DOHH2 (cell line): ENCODE data around the gene SIGMAR1.

ENCODE experiments used
- H3F3A ChIP-seq: fragments of 200-600 bp; sonication (generic), shearing (Covaris generic); 2 replicates; pipeline ENCODE4 v1.6.0; 2016; ENCODE audit warnings: antibody characterized with exemption, mild to moderate bottlenecking; ENCODE audit not compliant: control insufficient read depth, insufficient read depth
- H3K27ac ChIP-seq: fragments of 200-600 bp; sonication (generic); 2 replicates; pipeline ENCODE4 v1.5.1; 2014; ENCODE audit warnings: low read depth, mild to moderate bottlenecking, low read length, moderate library complexity
- H3K27me3 ChIP-seq: fragments of 200-600 bp; sonication (generic); 2 replicates; pipeline ENCODE4 v1.6.1; 2014; ENCODE audit warnings: mild to moderate bottlenecking, low read length, mixed read lengths; ENCODE audit not compliant: control insufficient read depth
- H3K36me3 ChIP-seq: fragments of 200-600 bp; sonication (generic); 2 replicates; pipeline ENCODE4 v1.6.1; 2014; ENCODE audit warnings: mild to moderate bottlenecking, low read length, moderate library complexity, mixed read lengths; ENCODE audit not compliant: control insufficient read depth
- H3K4me1 ChIP-seq: fragments of 200-600 bp; sonication (generic); 2 replicates; pipeline ENCODE4 v1.6.1; 2014; ENCODE audit warnings: mild to moderate bottlenecking, low read length, mixed read lengths; ENCODE audit not compliant: control insufficient read depth
- H3K4me2 ChIP-seq: fragments of 200-600 bp; sonication (generic); 2 replicates; pipeline ENCODE4 v1.6.0; 2014; ENCODE audit warnings: mild to moderate bottlenecking, low read length, moderate library complexity
- H3K4me3 ChIP-seq: fragments of 200-600 bp; sonication (generic); 2 replicates; pipeline ENCODE4 v1.5.1; 2014; ENCODE audit warnings: mild to moderate bottlenecking, low read length, mixed read lengths
- H3K79me2 ChIP-seq: fragments of 200-600 bp; sonication (generic); 2 replicates; pipeline ENCODE4 v1.6.1; 2014; ENCODE audit warnings: mild to moderate bottlenecking, low read length, mixed read lengths; ENCODE audit not compliant: control insufficient read depth
- H3K9me2 ChIP-seq: fragments of 200-600 bp; sonication (generic); replicated peaks from 2 replicates; pipeline ENCODE4 v1.6.1; 2014; ENCODE audit warnings: mild to moderate bottlenecking, low read length, mixed read lengths; ENCODE audit not compliant: control insufficient read depth
- H3K9me3 ChIP-seq: fragments of 200-600 bp; sonication (generic); 2 replicates; pipeline ENCODE4 v1.6.1; 2014; ENCODE audit warnings: antibody characterized with exemption, low read length, mixed read lengths; ENCODE audit not compliant: control insufficient read depth, insufficient read depth
- H4K20me1 ChIP-seq: fragments of 200-600 bp; sonication (generic); 2 replicates; pipeline ENCODE4 v1.6.0; 2014; ENCODE audit warnings: low read depth, mild to moderate bottlenecking, antibody characterized with exemption, low read length, moderate library complexity; ENCODE audit not compliant: control insufficient read depth, insufficient read depth
- EZH2phosphoT487 ChIP-seq: fragments of 200-600 bp; sonication (generic); IDR thresholded peaks from 2 replicates; pipeline ENCODE4 v1.6.1; 2017; ENCODE audit warnings: borderline replicate concordance, mild to moderate bottlenecking, antibody characterized with exemption, low read length, moderate library complexity, mixed read lengths
- TF ChIP-seq, protein P1 (sequence below): fragments of 200-600 bp; sonication (generic); IDR thresholded peaks from one replicate; pipeline ENCODE4 v1.5.1; 2014; ENCODE audit warnings: antibody characterized with exemption, mild to moderate bottlenecking, low read depth, low read length; ENCODE audit not compliant: poor library complexity, severe bottlenecking

The SIGMAR1 gene

DNA sequence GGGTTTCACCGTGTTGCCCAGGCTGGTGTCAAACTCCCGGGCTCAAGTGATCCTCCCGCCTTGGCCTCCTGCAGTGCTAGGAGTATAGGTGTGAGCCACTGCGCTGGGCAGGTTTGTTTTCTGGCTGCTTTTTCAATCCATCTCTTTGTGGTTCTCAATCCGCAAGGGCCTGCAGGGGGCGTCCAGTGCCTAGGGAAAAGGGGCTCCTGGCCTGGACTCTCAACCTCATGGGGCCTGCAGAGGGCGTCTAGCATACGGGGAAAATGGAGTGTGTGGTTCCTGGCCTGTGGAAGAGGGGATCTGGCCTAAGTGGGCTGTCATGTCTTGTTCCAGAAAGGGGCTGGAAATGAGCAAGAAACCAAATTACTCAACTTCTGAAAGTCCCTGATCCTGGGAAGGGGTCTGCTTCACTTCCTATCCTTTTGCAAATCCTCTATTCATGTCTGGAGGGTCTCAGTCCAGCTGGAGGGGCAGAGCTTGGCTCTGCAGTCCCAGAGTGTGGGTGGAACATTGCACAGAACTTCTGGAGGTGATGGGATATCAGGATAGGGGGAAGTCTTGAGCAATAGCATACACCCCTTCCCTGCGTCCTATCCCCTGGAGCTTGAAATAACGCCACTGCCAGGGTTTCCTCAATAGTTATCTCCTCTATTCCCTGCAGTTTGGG lies 37.6 kb upstream of the SIGMAR1 start:
- no peaks in the 10 kb centered on the region for H3K79me2 ChIP-seq
- TF ChIP-seq EZH2phosphoT487 = no peak
- TF ChIP-seq, protein P1, sequence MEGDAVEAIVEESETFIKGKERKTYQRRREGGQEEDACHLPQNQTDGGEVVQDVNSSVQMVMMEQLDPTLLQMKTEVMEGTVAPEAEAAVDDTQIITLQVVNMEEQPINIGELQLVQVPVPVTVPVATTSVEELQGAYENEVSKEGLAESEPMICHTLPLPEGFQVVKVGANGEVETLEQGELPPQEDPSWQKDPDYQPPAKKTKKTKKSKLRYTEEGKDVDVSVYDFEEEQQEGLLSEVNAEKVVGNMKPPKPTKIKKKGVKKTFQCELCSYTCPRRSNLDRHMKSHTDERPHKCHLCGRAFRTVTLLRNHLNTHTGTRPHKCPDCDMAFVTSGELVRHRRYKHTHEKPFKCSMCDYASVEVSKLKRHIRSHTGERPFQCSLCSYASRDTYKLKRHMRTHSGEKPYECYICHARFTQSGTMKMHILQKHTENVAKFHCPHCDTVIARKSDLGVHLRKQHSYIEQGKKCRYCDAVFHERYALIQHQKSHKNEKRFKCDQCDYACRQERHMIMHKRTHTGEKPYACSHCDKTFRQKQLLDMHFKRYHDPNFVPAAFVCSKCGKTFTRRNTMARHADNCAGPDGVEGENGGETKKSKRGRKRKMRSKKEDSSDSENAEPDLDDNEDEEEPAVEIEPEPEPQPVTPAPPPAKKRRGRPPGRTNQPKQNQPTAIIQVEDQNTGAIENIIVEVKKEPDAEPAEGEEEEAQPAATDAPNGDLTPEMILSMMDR = peak; percentile 97
- no peaks in the 10 kb centered on the region for H4K20me1 ChIP-seq
- H3K27ac ChIP-seq = no peak overlapping the region
- no peak overlapping the region for H3K4me3 ChIP-seq
- H3K36me3 ChIP-seq = no peaks in the 10 kb centered on the region
- no peaks in the 10 kb centered on the region for H3K9me3 ChIP-seq
- H3F3A ChIP-seq = no peaks in the 10 kb centered on the region
- no peaks in the 10 kb centered on the region for H3K4me1 ChIP-seq
- H3K9me2 ChIP-seq = no peaks in the 10 kb centered on the region
- no peak overlapping the region for H3K4me2 ChIP-seq
- no peaks in the 10 kb centered on the region for H3K27me3 ChIP-seq

DNA sequence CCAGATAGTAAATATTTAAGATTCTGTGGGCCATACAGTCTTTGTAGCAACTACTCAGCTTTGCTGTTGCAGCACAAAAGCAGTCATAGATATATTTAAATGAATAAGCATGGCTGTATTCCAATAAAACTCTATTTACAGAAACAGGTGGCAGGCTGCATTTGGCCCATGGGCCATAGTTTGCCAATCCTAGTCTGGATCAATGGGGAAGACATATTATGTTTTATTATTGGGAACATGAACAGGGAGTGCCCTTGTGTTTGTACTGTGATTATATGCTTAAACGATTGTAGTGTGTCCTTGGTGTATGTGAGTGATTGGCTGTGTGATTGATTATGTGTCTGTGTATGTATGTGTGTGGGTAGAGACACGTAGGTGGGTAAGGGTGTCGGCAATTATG lies 36.9 kb upstream of the SIGMAR1 start:
- TF ChIP-seq, protein P1 = no peak
- TF ChIP-seq EZH2phosphoT487 = no peak
- Histone ChIP-seq H3K4me2 (no peak overlapping the region), H3K9me3 (no peaks in the 10 kb centered on the region), H3F3A (no peaks in the 10 kb centered on the region), H3K4me3 (no peak overlapping the region), H3K9me2 (no peaks in the 10 kb centered on the region), H3K79me2 (no peaks in the 10 kb centered on the region), H4K20me1 (no peaks in the 10 kb centered on the region), H3K27ac (no peak overlapping the region), H3K27me3 (no peaks in the 10 kb centered on the region), H3K36me3 (no peaks in the 10 kb centered on the region), H3K4me1 (no peaks in the 10 kb centered on the region)

DNA sequence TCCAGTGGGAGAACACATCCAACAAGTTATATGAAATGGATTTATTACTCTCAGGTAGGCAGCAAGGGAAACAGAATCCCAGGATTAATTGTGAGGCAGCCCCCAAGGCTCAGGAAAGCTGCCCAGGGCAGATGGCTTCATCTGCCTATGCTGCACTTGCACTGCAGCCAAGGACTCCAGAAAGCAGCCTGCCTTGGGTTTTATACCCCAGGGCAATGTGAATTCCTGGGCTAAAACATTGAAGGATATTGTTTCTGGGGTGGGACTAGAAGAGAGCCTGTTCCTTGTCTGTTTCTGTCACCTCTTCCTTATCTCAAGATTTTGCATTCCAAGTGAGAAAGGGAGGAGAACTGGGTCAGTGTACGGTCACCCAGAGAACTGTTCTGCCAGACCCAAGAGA lies 33.7 kb upstream of the SIGMAR1 start:
- Histone ChIP-seq H3K4me2 (no peak overlapping the region), H3K9me2 (no peaks in the 10 kb centered on the region)
- no peak for TF ChIP-seq EZH2phosphoT487
- TF ChIP-seq, protein P1 = no peak

More for the DNA sequence above, 33.7 kb upstream of the SIGMAR1 start:
- no peaks in the 10 kb centered on the region for H3K9me3 ChIP-seq
- H3K36me3 ChIP-seq = no peaks in the 10 kb centered on the region
- H3K4me1 ChIP-seq = 0 out of 2 replicates have a peak, but pooled peaks cover under 1% of the 10 kb centered on the region
- H3K27ac ChIP-seq = no peak overlapping the region
- no peaks in the 10 kb centered on the region for H3K27me3 ChIP-seq
- H3F3A ChIP-seq = no peaks in the 10 kb centered on the region
- H3K79me2 ChIP-seq = no peaks in the 10 kb centered on the region
- H4K20me1 ChIP-seq = no peaks in the 10 kb centered on the region
- no peak overlapping the region for H3K4me3 ChIP-seq
